HCEC 1CT (cell line): ENCODE measurements around the gene KCNK16.

ENCODE experiments used
- DNase-seq: peaks from one replicate; pipeline ENCODE4 v3.0.0-alpha.2; 2017

KCNK16 gene

GRCh38 chr6:39322306-39322850 is at the start of gene KCNK16:
TSS of gene KCNK16 (minus strand) at chr6:39322702. CDS start at chr6:39322540, 162 bp downstream.
- DNase-seq = no peak

DNA sequence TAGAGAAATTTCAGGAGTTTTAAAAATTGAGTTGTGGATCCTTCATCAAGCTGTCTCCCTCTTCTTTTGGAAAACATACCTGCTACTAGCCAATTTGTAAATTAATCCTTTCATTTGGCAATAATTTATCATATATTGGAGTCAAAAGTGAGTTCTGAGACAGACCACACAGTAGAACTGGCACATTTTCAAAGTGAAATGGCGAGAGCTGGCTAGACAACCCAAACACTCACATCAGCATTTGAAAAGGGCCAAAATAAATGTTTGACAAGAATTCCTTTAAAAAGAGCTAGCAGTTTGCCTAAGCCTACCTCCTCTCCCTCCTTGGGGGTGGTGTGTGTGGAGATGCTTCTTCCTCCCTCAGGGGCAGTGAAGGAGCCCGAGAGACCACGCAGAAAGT is 47.9 kb upstream of the KCNK16 start:
- no peak for DNase-seq

DNA sequence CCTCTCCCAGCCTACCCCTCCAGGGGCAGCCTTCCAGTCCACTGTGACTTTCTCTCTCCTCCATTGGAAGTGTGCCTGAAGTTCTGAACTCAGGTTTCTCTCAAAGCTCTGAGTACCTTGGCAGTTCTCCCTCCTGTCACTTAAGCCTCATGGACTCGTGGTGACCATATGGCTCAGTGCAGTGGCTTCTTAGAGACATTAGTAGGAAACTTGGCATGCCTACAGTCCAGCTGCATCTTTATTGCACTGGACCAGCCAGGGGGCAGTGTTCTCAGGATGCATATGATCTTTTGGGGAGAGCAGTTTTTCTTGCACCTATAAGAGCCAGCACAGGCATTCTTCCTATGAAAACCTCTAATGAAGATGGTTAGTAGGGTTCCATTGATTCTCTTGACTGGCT is 47.5 kb upstream of the KCNK16 start:
- no peak for DNase-seq

GRCh38 chr6:39367700-39368099 is 45.2 kb upstream of the KCNK16 start:
- no peak for DNase-seq

GRCh38 chr6:39366931-39367618 is 44.6 kb upstream of the KCNK16 start:
- no peak for DNase-seq

DNA sequence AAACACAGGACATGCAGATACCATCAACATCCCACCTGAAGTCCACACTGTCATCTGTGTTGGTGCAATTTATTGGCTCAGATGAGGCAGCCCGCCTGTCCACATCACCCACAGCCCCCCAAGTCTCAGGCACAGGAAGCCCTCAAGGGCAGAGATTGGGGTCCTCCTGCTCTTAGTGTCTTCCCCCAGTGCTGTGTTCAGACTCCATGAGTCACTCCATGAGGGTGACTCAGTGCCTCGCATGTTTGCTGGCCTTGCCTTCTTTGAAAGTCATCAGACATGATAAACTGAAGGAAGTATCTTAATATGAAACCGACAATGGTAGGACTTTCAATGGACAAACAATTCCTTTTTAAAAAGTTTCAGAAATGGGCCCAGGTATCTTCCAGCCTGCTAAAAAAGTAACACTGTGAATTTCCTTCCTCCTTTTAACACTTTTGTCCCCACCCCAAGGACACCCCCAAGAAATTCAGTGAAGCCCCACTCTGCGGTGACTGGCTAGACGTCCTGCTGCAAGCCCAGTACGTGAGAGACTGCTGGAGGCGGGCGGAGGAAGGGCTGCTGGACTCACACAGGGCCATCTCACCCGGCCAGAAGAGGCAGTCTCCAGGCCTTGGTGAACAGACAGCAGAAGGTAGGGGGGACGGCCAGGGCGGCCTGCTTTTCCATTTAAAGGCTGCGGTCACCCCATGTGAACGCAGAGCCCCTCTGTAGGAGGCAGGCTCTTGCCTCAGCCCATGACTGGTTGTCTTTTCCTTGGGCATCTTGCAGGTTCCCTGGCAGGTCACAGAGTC is 43.0 kb upstream of the KCNK16 start:
- no peak for DNase-seq

DNA sequence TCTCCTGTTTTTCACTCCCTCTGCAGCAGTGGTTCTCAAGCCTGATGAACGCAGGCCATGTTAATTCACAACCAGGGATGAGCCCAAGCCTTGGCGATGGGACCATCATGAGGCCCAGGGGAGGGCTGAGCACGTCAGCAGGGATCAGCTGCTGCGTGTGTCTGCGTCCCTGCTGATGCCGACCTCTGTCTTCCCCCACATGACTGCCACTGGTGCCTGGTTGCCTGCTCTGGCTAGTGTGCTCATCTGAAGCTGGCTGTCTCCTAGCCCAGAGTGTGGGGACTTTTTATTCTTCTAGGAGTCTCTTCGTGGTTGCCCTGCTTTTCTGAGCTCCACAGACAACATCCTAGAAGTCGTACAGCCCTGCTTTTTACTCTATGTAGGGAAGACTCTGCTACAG is 40.8 kb upstream of the KCNK16 start:
- DNase-seq = no peak

- DNase-seq = no peak
These were observed 40.0 kb upstream of the KCNK16 start for GRCh38 chr6:39362487-39362865.

GRCh38 chr6:39361657-39362486 is 39.4 kb upstream of the KCNK16 start:
- no peak for DNase-seq

- no peak for DNase-seq
These were observed 37.9 kb upstream of the KCNK16 start for GRCh38 chr6:39360378-39360777.

- no peak for DNase-seq
These were observed 35.6 kb upstream of the KCNK16 start for GRCh38 chr6:39357998-39358686.

- no peak for DNase-seq
These were observed 31.3 kb upstream of the KCNK16 start for GRCh38 chr6:39353698-39354315.

GRCh38 chr6:39350723-39351505 is 28.4 kb upstream of the KCNK16 start:
- DNase-seq = no peak

DNA sequence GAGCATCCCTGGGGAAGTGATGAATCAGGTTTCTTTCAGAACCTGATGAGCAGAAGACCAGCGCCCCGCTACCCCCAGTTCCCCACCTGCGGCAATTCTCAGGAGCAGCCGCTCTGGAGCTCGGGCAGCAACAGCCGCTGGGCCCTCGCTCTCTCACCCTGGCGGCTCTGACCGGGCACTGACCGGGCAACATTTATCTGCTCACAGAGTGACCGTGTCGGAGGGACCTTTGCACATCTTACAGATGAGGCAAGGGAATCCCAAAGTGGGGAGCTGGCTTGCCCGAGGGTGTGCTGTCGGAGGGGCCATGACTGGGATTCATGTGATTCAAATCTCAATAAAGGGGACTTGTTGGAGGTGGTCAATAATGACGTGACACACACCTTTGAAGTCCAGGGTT is 26.2 kb upstream of the KCNK16 start:
- no peak for DNase-seq

GRCh38 chr6:39347906-39348585 is 25.5 kb upstream of the KCNK16 start:
- DNase-seq = peak; percentile 24

GRCh38 chr6:39347206-39347605 is 24.7 kb upstream of the KCNK16 start:
- DNase-seq = no peak

DNA sequence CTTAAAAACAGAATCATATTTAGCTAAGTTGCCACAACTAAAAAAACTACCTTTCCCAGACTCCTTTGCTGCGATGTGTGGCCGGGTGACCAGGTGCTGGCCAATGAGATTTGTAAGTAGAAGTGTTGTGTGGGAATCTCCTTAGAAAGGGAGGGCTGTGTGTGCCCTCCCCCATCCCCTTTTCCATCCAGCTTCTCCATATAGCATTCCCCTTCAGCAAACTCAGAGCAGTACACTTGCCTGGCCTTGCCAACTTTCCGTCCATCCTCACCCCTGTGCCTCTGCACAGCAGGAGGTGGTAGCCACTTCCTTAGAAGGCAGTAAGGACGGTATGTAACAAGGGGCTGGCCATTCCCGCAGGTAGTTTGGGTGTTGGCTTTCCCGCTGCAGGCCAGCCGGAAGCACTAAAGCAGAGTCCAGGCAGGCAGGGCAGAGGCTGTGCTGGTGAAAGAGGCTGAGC is 22.3 kb upstream of the KCNK16 start:
- DNase-seq = no peak

DNA sequence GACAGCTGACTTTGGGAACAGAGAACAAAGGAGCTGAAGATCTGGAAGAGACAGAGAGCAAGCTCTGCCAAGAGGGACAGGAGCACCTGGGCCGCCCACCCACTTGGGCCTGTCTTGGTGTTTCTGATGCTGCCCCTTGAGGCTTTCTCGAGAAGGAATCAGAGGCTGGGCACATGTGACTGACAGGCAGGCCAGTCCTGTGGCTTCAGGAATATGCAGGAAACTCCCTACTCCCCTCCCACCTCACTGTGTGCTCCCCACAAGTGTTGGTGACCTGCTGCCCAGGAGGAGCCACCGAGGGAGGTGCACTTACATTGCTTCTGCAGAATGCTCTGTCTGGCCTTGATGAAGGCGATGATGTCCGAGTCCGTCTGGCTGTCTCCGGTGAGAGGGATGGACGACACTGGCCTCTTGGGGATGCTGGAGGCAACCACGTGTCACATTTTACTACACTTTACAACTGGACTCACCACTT is 20.9 kb upstream of the KCNK16 start:
- DNase-seq = no peak

- DNase-seq = no peak
These were observed 20.3 kb upstream of the KCNK16 start for GRCh38 chr6:39342692-39343395.

- no peak for DNase-seq
These were observed 19.4 kb upstream of the KCNK16 start for GRCh38 chr6:39341937-39342336.
